Urinary bladder (tissue), 4 donors: ENCODE data around the gene PTPRN. TPM values are rescaled to one million over a fixed set of nuclear protein-coding genes. Genes with fewer than 3 reads are reported as not detected.

Experiments
- DNase-seq: peaks from one replicate; pipeline ENCODE4 v3.0.0-alpha.2; 2015; ENCODE audit errors: extremely low spot score
- H3K27ac ChIP-seq: one replicate; pipeline ENCODE4 v1.5.1; 2013; ENCODE audit warnings: low read depth, mild to moderate bottlenecking, moderate library complexity
- H3K36me3 ChIP-seq: one replicate; pipeline ENCODE4 v1.6.1; 2013; ENCODE audit warnings: mild to moderate bottlenecking, moderate library complexity; ENCODE audit not compliant: insufficient read depth
- H3K4me1 ChIP-seq: one replicate; pipeline ENCODE4 v1.6.1; 2013; ENCODE audit warnings: mild to moderate bottlenecking, moderate library complexity; ENCODE audit not compliant: insufficient read depth
- H3K4me3 ChIP-seq: one replicate; pipeline ENCODE4 v1.5.1; 2013; ENCODE audit warnings: low read depth, low read length
- WGBS: extraction: QIAGEN DNeasy Blood & Tissue Kit; methylation state at CpG from one replicate; pipeline ENCODE4 v1.1.7; 2013; 5-methylcytosine and 5-hydroxymethylcytosine counted together
- polyA plus RNA-seq: library from polyadenylated mRNA; stranded (reverse); fragments of 200-250 nt; gene quantifications from one replicate; pipeline ENCODE4 v1.2.3, GENCODE V29; 2013
- total RNA-seq: library from RNA; depleted of rRNA; stranded (reverse); fragments of >200 nt; gene quantifications from one replicate; pipeline ENCODE4 v1.2.3, GENCODE V29; 2014
- donor health status: healthy with polysubstance abuse.
- donor health status: healthy.

PTPRN gene
- total and polyA plus RNA-seq, 2 donors = 1.0 to 2.1 TPM

DNA sequence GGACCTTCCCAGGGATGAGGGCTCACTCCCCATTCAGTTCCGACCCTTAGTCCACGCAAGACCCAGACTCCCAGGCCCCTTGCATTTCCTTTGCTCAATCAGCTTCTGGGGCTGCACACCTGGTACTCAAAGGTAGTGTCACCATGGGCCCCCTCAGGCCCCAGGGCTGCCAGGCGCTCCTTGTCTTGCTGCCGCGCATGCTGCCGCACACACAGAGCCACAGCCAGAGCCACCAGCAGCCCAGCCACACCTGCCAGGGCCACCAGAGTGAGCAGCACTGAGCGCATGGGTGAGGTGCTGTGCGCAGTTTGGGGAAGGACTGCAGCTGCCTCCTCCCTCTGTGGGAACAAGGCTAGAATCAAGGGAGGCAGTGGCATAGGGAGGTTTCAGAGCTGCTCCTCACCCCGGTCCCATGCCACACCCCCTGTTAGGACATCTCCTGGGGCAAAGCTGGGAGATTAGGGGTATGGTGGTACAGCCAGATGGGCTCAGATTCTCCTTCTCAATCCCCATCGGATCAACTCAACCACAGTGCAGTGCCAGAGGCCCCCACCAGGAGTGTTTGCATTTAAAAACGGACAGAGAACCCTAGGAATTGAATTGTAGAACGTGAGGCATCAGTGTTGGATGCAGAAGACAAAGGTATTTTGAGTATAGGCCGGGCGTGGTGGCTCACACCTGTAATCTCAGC, 11.3 kb downstream of the PTPRN start:
- Histone ChIP-seq H3K36me3 (no peaks in the 10 kb centered on the region), H3K4me1 (no peaks in the 10 kb centered on the region), H3K27ac (no peak overlapping the region), H3K4me3 (no peak overlapping the region)
- no peak for DNase-seq
- 81% methylated on average over 14 of the region's 14 CpGs for WGBS

DNA sequence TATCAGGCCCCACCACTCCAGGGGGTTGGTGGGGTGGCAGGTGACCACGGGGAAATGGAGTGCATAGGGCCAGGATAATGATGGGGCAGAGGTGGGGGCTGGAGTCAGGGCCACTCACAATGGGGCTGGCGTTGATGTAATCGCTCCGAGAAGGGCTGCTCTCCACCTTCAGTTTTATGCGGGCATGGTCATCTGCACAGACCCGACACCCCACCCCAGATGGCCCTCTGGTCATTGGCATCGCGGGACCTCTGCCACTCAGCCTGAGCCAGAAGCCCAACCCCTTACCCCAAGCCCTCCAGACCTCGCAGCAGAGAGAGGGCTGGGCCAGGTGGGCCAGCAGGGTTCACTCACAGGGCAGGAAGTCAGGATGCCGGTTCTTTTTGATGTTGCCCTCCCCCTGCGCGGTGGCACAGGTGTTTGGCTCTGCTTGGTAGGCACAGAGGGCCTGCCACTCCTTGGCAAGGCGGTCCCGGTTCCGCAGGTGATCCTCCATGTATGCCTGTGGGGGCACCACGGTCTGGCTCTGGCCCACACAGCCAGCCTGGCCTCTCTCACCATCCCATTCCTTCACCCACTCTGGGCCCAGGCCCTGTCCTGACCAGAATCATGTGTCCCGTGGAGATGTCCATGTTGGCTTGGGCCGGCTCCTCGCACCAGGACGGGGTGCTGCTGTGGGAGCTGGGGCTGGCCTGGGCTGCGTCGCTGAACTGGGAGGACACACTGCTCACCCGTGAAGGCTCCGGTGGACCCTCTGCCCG, 12.4 kb downstream of the PTPRN start:
- WGBS = 88% methylated on average over 25 of the region's 25 CpGs
- no peak for DNase-seq
- Histone ChIP-seq H3K4me3 (no peak overlapping the region), H3K27ac (no peak overlapping the region), H3K36me3 (no peaks in the 10 kb centered on the region), H3K4me1 (no peaks in the 10 kb centered on the region)

GRCh38 chr2:219296142-219296541, 13.1 kb downstream of the PTPRN start:
- Histone ChIP-seq H3K27ac (no peak overlapping the region), H3K4me1 (no peaks in the 10 kb centered on the region), H3K36me3 (no peaks in the 10 kb centered on the region), H3K4me3 (no peak overlapping the region)
- WGBS = 85% methylated on average over 14 of the region's 14 CpGs
- DNase-seq = no peak

DNA sequence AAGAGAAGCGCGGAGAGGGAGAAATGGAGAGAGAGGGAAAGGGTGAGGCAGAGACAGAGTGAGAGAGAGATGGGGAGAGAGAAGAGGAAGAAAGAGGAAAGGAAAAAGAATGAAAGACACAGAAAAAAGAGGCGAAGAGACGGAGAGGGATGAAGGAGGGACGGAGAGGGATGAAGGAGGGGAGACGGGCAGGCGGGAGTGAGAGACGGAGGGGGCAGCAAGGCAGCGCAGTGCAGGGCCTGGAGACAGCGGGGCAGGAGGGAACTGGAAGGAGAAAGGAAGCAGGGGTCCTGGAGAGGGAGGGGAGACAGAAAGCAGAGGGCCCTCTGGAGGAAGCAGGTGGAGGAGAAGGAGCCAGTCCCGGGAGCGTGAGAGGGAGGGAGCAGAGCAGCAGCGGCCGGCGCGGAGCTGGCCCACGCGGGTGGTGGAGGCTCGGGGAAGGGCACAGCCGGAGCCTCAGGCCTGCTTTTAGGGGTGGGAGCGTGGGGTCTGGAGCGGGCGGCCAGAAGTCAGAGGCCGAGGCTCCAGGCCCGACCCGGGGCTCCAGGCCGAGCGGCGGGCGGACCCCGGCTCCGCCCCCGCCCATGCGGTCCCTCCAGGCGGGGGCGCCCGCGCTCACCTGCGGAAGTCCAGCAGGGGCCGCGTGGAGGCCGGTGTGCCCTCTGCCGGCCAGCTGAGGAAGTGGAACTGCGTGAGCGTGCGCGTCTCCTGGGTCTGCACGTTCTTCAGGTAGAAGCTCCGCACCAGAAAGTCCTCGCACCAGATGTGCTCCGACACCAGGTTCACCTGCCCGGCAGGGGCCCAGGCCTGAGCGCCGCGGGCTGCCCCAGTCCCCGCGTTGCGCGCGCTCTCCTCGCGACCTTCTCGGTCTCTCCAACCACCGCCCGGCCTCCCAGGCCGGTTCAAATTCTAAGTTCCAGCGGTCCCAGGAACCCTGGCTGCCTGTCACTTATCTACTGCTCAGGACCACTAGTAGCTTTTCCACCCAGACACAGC, 14.5 kb downstream of the PTPRN start:
- peak overlapping the region; percentile 39 for H3K4me3 ChIP-seq
- DNase-seq = peak; percentile 37
- H3K4me1 ChIP-seq = no peaks in the 10 kb centered on the region
- H3K36me3 ChIP-seq = no peaks in the 10 kb centered on the region
- WGBS = 5% methylated on average over 67 of the region's 67 CpGs
- no peak overlapping the region for H3K27ac ChIP-seq

DNA sequence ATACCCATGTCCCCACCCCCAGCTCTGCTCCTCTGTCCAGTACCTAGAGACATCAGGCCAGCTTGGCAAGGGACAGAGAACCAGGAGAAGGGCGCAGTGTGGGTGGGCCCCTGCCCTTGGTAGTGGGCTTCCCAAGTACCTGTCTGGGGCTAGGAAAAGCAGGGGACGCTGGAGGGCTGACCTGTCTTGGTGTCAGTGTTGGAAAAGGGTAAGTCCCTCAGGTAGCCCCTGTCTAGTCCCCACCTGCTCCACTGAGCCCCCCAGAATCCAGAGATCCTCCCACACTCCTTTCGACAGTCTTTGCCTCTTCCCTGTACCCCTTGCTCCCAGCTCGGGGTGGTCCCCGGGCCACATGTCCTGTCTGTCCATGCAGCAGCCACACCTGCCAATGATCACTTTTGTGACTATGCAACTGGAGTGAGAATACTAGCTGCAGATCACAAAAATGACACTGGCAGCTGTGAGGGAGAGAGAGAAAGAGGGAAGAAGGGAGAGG, 15.4 kb downstream of the PTPRN start:
- H3K4me3 ChIP-seq = no peak overlapping the region
- WGBS = 86% methylated on average over 5 of the region's 5 CpGs
- no peaks in the 10 kb centered on the region for H3K36me3 ChIP-seq
- no peaks in the 10 kb centered on the region for H3K4me1 ChIP-seq
- H3K27ac ChIP-seq = no peak overlapping the region
- DNase-seq = no peak

DNA sequence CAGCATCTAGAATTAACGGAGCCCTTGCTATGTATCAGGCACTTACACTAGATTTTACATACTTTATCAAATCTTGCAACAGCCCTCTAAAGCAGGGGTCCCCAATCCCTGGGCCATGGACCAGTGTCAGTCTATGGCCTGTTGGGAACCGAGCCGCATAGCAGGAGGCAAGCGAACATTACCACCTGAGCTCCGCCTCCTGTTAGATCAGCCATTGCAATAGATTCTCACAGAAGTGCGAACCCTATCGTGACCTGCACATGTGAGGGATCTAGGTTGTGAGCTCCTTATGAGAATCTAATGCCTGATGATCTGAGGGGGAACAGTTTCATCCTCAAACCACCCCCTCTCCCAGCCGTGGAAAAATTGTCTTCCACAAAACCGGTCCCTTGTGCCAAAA, 16.6 kb downstream of the PTPRN start:
- Histone ChIP-seq H3K36me3 (no peaks in the 10 kb centered on the region), H3K4me1 (no peaks in the 10 kb centered on the region), H3K27ac (no peak overlapping the region), H3K4me3 (no peak overlapping the region)
- 88% methylated on average over 9 of the region's 9 CpGs for WGBS
- DNase-seq = no peak

DNA sequence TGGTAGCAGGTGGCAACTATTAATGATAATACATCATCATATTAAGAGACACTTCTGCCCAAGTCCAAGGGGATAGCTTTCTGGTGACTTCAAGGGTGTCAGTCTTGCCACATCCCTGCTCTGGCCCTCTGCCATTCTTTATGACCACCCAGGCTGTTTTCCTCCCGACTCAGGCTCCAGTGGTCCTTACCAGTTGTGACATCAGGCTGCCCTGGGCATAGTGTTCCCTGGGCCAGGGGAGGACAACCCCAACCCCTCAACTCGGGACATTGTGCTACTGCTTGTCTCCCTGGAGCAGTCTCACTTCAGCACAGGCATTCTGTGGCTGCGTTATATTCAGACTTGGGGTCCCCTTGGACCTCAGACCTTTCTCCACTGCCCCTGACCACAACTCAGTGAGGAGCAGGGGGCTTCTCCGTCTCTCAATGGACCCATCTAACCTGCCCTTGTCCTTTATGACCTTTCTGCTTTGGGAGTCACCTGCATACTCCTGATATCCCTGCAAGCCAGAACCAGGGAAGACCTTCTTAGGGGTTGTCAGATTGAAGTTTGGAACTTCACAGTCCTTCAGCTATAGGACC, 17.2 kb downstream of the PTPRN start:
- no peak overlapping the region for H3K4me3 ChIP-seq
- no peaks in the 10 kb centered on the region for H3K36me3 ChIP-seq
- no peak for DNase-seq
- 72% methylated on average over 4 of the region's 4 CpGs for WGBS
- H3K27ac ChIP-seq = no peak overlapping the region
- H3K4me1 ChIP-seq = no peaks in the 10 kb centered on the region

DNA sequence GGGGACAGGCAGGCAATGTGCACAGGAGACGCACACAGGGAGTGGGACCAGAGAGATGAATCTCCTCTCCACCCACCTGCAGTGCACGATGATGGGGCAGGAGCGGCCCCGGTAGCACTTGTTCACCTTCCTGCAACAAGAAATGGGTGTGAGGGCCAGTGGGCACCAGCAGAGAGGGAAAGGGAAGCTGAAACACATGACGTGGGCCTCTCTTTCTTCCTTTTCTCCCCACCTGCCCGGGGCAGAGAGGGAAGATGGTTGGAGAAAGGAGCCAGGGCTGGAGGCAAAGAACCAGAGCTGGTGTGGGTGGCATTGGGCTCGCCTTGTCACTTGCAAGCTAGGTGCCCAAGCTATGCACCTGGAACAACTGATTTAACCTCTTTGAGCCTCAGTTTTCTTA, 17.8 kb downstream of the PTPRN start:
- WGBS = 86% methylated on average over 7 of the region's 7 CpGs
- Histone ChIP-seq H3K4me3 (no peak overlapping the region), H3K36me3 (no peaks in the 10 kb centered on the region), H3K4me1 (no peaks in the 10 kb centered on the region), H3K27ac (no peak overlapping the region)
- DNase-seq = no peak

- Histone ChIP-seq H3K27ac (no peak overlapping the region), H3K4me1 (no peaks in the 10 kb centered on the region), H3K36me3 (no peaks in the 10 kb centered on the region), H3K4me3 (no peak overlapping the region)
- DNase-seq = no peak
- 86% methylated on average over 16 of the region's 16 CpGs for WGBS
Observed at GRCh38 chr2:219290381-219291171, 18.6 kb downstream of the PTPRN start.

- peak; percentile 78 for DNase-seq
- no peak overlapping the region for H3K4me3 ChIP-seq
- no peaks in the 10 kb centered on the region for H3K36me3 ChIP-seq
- peak overlapping the region; percentile 43 for H3K27ac ChIP-seq
- H3K4me1 ChIP-seq = no peaks in the 10 kb centered on the region
- 25% methylated on average over 16 of the region's 16 CpGs for WGBS
Observed at GRCh38 chr2:219289537-219290361, 19.5 kb downstream of the PTPRN start.

- 58% methylated on average over 6 of the region's 6 CpGs for WGBS
- Histone ChIP-seq H3K27ac (no peak overlapping the region), H3K4me3 (no peak overlapping the region), H3K36me3 (no peaks in the 10 kb centered on the region), H3K4me1 (no peaks in the 10 kb centered on the region)
- DNase-seq = no peak
Observed at GRCh38 chr2:219289195-219289536, 20.0 kb downstream of the PTPRN start.
